GM21447 (cell line): ENCODE data around the gene DHCR24.

Experiments
- ATAC-seq: cut with Tn5 transposase; IDR thresholded peaks from one replicate; pipeline ENCODE4 v1.9.1; 2021; ENCODE audit not compliant: unreplicated experiment

Gene DHCR24

GRCh38 chr1:54804471-54805132, 82.4 kb downstream of the DHCR24 start:
- no peak for ATAC-seq

GRCh38 chr1:54803761-54804470, 83.1 kb downstream of the DHCR24 start:
- ATAC-seq, result no peak

- peak; percentile 80 for ATAC-seq
These were observed 85.9 kb downstream of the DHCR24 start, which contains the start of gene TTC22 for GRCh38 chr1:54800899-54801759. Gene TTC22 (minus strand): TSS chr1:54801323. CDS start chr1:54801163, 160 bp downstream.

- no peak for ATAC-seq
These were observed 86.7 kb downstream of the DHCR24 start for GRCh38 chr1:54800041-54800898.
